H1 (cell line): ENCODE data around the gene SEL1L. TPM values are rescaled to one million over a fixed set of nuclear protein-coding genes. Genes with fewer than 3 reads are reported as not detected.

Source experiments
- CTCF ChIA-PET: fragments of 300-600 bp; sonication (Branson Sonifier 250); formaldehyde crosslinking; loops from one replicate; lab custom pipeline; 2021; ENCODE audit not compliant: partially characterized antibody; lab: Charles Lee
- POLR2A ChIA-PET: fragments of 300-600 bp; sonication (Branson Sonifier 250); formaldehyde crosslinking; loops from one replicate; lab custom pipeline; 2021; ENCODE audit warnings: inconsistent platforms; ENCODE audit not compliant: partially characterized antibody; lab: Charles Lee
- DNase-seq, 2 experiments: peaks; one replicate each; pipeline versions ENCODE4 v3.0.0 to v3.0.0-alpha.2; 2010 to 2022; ENCODE audit warnings: low spot score in 2 of 2, low read depth in 1 of 2, mixed read lengths in 1 of 2
- FAIRE-seq: peaks from 2 replicates; lab custom pipeline; 2011; peaks lifted over from hg19 to GRCh38; lab: Jason Lieb, UNC
- H2AFZ ChIP-seq: 2 replicates; pipeline ENCODE4 v1.8.1; 2012; ENCODE audit warnings: low read length, inconsistent platforms
- H2AK5ac ChIP-seq: 2 replicates; pipeline ENCODE4 v1.6.1; 2013; ENCODE audit warnings: low read depth, low read length
- H2BK120ac ChIP-seq: replicated peaks from 2 replicates; pipeline ENCODE3; 2013; ENCODE audit warnings: low read depth, low read length, inconsistent platforms
- H2BK12ac ChIP-seq: 2 replicates; pipeline ENCODE4 v1.6.1; 2013; ENCODE audit warnings: low read depth, low read length
- H2BK15ac ChIP-seq: 2 replicates; pipeline ENCODE4 v1.6.1; 2013; ENCODE audit warnings: low read length
- H2BK20ac ChIP-seq: 2 replicates; pipeline ENCODE4 v1.6.1; 2013; ENCODE audit warnings: low read length
- H2BK5ac ChIP-seq: 2 replicates; pipeline ENCODE4 v1.6.1; 2013; ENCODE audit warnings: low read depth, low read length
- H3K14ac ChIP-seq: 2 replicates; pipeline ENCODE4 v1.6.1; 2013; ENCODE audit warnings: inconsistent platforms; ENCODE audit not compliant: insufficient read length
- H3K18ac ChIP-seq: 2 replicates; pipeline ENCODE4 v1.6.1; 2013; ENCODE audit warnings: low read length; ENCODE audit errors: extremely low read depth
- H3K23ac ChIP-seq: 2 replicates; pipeline ENCODE4 v1.6.1; 2013; ENCODE audit warnings: inconsistent platforms; ENCODE audit not compliant: insufficient read length
- H3K23me2 ChIP-seq: 2 replicates; pipeline ENCODE4 v1.6.1; 2013; ENCODE audit warnings: low read depth, low read length
- H3K27ac ChIP-seq: 2 replicates; pipeline ENCODE4 v1.6.1; 2011; ENCODE audit warnings: low read depth, low read length, inconsistent platforms
- H3K27me3 ChIP-seq, 4 experiments: replicated peaks in 1 of 4; 1 replicate in 1 of 4; 2 replicates in 3 of 4; pipeline versions ENCODE4 v1.6.1 to v1.8.1; 2011 to 2013; ENCODE audit warnings: low read length in 3 of 4, mild to moderate bottlenecking in 3 of 4, inconsistent platforms in 2 of 4, mixed read lengths in 2 of 4, moderate library complexity in 1 of 4; ENCODE audit not compliant: control insufficient read depth in 3 of 4, insufficient read depth in 3 of 4; ENCODE audit errors: extremely low read depth in 1 of 4
- H3K36me3 ChIP-seq, 4 experiments: 2 replicates each; pipeline versions ENCODE4 v1.6.1 to v1.8.1; 2011 to 2013; ENCODE audit warnings: mild to moderate bottlenecking in 4 of 4, low read length in 3 of 4, moderate library complexity in 2 of 4, control low read depth in 1 of 4, inconsistent platforms in 1 of 4; ENCODE audit not compliant: insufficient read depth in 4 of 4, control insufficient read depth in 2 of 4
- H3K4ac ChIP-seq: replicated peaks from 2 replicates; pipeline ENCODE3; 2013; ENCODE audit warnings: low read length, low read depth, mixed read lengths, inconsistent platforms; ENCODE audit not compliant: insufficient read length
- H3K4me1 ChIP-seq, 4 experiments: replicated peaks in 1 of 4; 1 replicate in 1 of 4; 2 replicates in 3 of 4; pipeline versions ENCODE4 v1.6.1 to v1.8.1; 2011 to 2013; ENCODE audit warnings: low read length in 3 of 4, inconsistent platforms in 2 of 4, mixed read lengths in 1 of 4; ENCODE audit not compliant: insufficient read depth in 4 of 4, control insufficient read depth in 3 of 4
- H3K4me2 ChIP-seq, 2 experiments: 2 replicates each; pipeline versions ENCODE4 v1.6.1 to v1.8.1; 2011 to 2013; ENCODE audit warnings: low read depth in 2 of 2, low read length in 2 of 2, control low read depth in 1 of 2, inconsistent platforms in 1 of 2, mild to moderate bottlenecking in 1 of 2; ENCODE audit not compliant: insufficient read depth in 1 of 2
- H3K4me3 ChIP-seq, 4 experiments: fragments of 200-600, 300-600 bp in 1 of 4; sonication (generic), shearing (Covaris generic), sonication (Bioruptor Twin) in 1 of 4; 2 replicates each; pipeline versions ENCODE4 v1.5.1 to v1.8.1; 2011 to 2016; ENCODE audit warnings: low read length in 4 of 4, low read depth in 3 of 4, control low read depth in 2 of 4, inconsistent platforms in 2 of 4, mild to moderate bottlenecking in 2 of 4, mixed read lengths in 1 of 4, moderate library complexity in 1 of 4; ENCODE audit not compliant: insufficient read depth in 2 of 4; ENCODE audit errors: extremely low read depth in 1 of 4
- H3K56ac ChIP-seq: replicated peaks from 2 replicates; pipeline ENCODE3; 2013; ENCODE audit warnings: low read depth, mild to moderate bottlenecking, mixed read lengths, low read length, inconsistent platforms; ENCODE audit not compliant: insufficient read length
- H3K79me1 ChIP-seq: 2 replicates; pipeline ENCODE4 v1.6.1; 2013; ENCODE audit warnings: low read depth, low read length, control low read depth
- H3K79me2 ChIP-seq, 2 experiments: 2 replicates each; pipeline versions ENCODE4 v1.6.1 to v1.8.1; 2012 to 2013; ENCODE audit warnings: low read length in 2 of 2, mild to moderate bottlenecking in 2 of 2, inconsistent platforms in 1 of 2; ENCODE audit not compliant: insufficient read depth in 2 of 2, control insufficient read depth in 1 of 2
- H3K9ac ChIP-seq, 4 experiments: replicated peaks in 1 of 4; 1 replicate in 1 of 4; 2 replicates in 3 of 4; pipeline versions ENCODE4 v1.6.1 to v1.8.1; 2011 to 2013; ENCODE audit warnings: low read depth in 3 of 4, low read length in 3 of 4, control low read depth in 2 of 4, mild to moderate bottlenecking in 2 of 4, moderate library complexity in 2 of 4, inconsistent platforms in 1 of 4; ENCODE audit errors: extremely low read depth in 1 of 4
- H3K9me3 ChIP-seq, 2 experiments: 2 replicates each; pipeline versions ENCODE4 v1.6.1 to v1.8.1; 2012 to 2013; ENCODE audit warnings: mild to moderate bottlenecking in 2 of 2, moderate library complexity in 2 of 2, control low read depth in 1 of 2, inconsistent platforms in 1 of 2, low read depth in 1 of 2, low read length in 1 of 2, mixed read lengths in 1 of 2; ENCODE audit not compliant: insufficient read depth in 2 of 2
- H4K20me1 ChIP-seq, 2 experiments: replicated peaks in 1 of 2; 2 replicates each; pipeline versions ENCODE3 to v1.8.1; 2011 to 2013; ENCODE audit warnings: inconsistent platforms in 2 of 2, low read length in 2 of 2, mild to moderate bottlenecking in 1 of 2; ENCODE audit not compliant: insufficient read depth in 2 of 2, control insufficient read depth in 1 of 2
- H4K5ac ChIP-seq: 2 replicates; pipeline ENCODE4 v1.6.1; 2013; ENCODE audit warnings: low read length, low read depth, mixed read lengths, inconsistent platforms; ENCODE audit not compliant: insufficient read length
- H4K8ac ChIP-seq: 2 replicates; pipeline ENCODE4 v1.8.0; 2013; ENCODE audit warnings: mild to moderate bottlenecking, moderate library complexity, low read length, inconsistent platforms; ENCODE audit not compliant: insufficient read depth; ENCODE audit errors: extremely low read depth
- H4K91ac ChIP-seq: replicated peaks from 2 replicates; pipeline ENCODE3; 2013; ENCODE audit warnings: low read length, mixed read lengths, inconsistent platforms; ENCODE audit not compliant: insufficient read length
- MAX ChIP-seq: IDR thresholded peaks from 2 replicates; pipeline ENCODE4 v1.6.1; 2012; ENCODE audit warnings: inconsistent platforms
- PHF8 ChIP-seq: fragments of 200-600 bp; sonication (generic); conservative IDR thresholded peaks from 2 replicates; pipeline ENCODE4 v1.7.1; 2012; ENCODE audit warnings: low read depth, mild to moderate bottlenecking, inconsistent platforms, low read length, moderate library complexity
- SIX5 ChIP-seq: IDR thresholded peaks from 2 replicates; pipeline ENCODE4 v1.6.1; 2011; ENCODE audit warnings: mild to moderate bottlenecking, low read depth, low read length
- WGBS, 2 experiments: shearing (Covaris generic) in 1 of 2; methylation state at CpG; one replicate each; pipeline versions ENCODE4 v1.1.6 to v1.1.7; 2013 to 2015; ENCODE audit warnings: low lambda C conversion rate in 2 of 2, mixed read lengths in 2 of 2, inconsistent platforms in 1 of 2, low coverage in 1 of 2, missing lambda C conversion rate in 1 of 2; ENCODE audit not compliant: insufficient replicate concordance in 2 of 2, insufficient coverage in 1 of 2, insufficient read length in 1 of 2; ENCODE audit errors: extremely low coverage in 1 of 2, missing lambda C conversion rate in 1 of 2; 5-methylcytosine and 5-hydroxymethylcytosine counted together
- polyA plus RNA-seq, 7 experiments: library from polyadenylated mRNA; depleted of rRNA in 3 of 7; stranded (reverse) in 5 of 7; unstranded in 2 of 7; fragments of >200 nt in 5 of 7; fragments of 200-250 nt in 2 of 7; gene quantifications; 1 replicate in 5 of 7; 2 replicates in 1 of 7; 4 replicates in 1 of 7; pipeline versions ENCODE4 v1.2.1 to v1.2.3, GENCODE V29; 2011 to 2013; ENCODE audit warnings: missing spikeins in 2 of 7, mixed read lengths in 2 of 7
- total RNA-seq: library from RNA; stranded (reverse); fragmentation: NEBNext Ultra II Directional; extraction: Animal tissue kit (Norgen Biotek cat#: 25700); gene quantifications from 2 replicates; pipeline ENCODE4 v1.2.1, GENCODE V29; 2021

Gene SEL1L
- total and polyA plus RNA-seq, 2 of the 8 experiments (the other 6 are each of a cell fraction or from before 2014, with no cell fraction given), result 4.3 to 34.9 TPM

DNA sequence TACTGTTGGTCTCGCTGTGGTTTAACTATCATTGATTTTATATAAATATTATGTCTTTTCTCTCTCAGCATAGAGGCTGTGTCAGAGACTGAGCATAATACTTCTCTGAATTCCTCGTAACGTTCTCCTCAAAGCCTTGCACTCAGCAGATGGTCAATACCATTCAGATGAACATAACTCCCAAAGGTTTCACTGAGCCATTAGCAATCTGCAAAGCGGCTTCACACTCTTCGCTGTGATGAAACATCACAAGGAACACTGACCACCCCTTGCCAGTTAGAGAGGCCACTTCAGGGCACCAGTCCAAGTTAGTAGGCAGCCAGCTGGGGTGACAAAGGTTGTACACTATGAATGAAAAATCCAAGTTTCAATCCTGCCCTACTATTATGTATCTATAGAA lies 103.4 kb downstream of the SEL1L start:
- no peaks in the 10 kb centered on the region for H3K27me3 ChIP-seq
- H3K9ac ChIP-seq, result no peak overlapping the region
- no peak for FAIRE-seq
- no peak overlapping the region; the same call in 1 of the 2 replicates for H2AK5ac ChIP-seq
- H4K91ac ChIP-seq, result no peak overlapping the region
- peaks cover 0 to 3% (median 2%) of the 10 kb centered on the region in 4 experiments; a peak in 1 of 8 replicates for H3K36me3 ChIP-seq
- H3K79me2 ChIP-seq, result peaks cover 0 to 71% of the 10 kb centered on the region in 2 experiments; a peak in 2 of 4 replicates
- WGBS, 2 experiments, result 91% methylated on average over 5 of the region's 5 CpGs; no CpG with 5 or more reads in 1 of the 2 experiments
- H3K4me2 ChIP-seq, result no peak overlapping the region
- no peak overlapping the region for H3K56ac ChIP-seq
- H4K8ac ChIP-seq, result no peak overlapping the region
- H2BK15ac ChIP-seq, result no peak overlapping the region
- H4K20me1 ChIP-seq, result no peaks in the 10 kb centered on the region
- H3K14ac ChIP-seq, result no peak overlapping the region
- DNase-seq, result no peak
- TF ChIP-seq MAX (no peak), PHF8 (no peak), SIX5 (no peak)
- H4K5ac ChIP-seq, result no peak overlapping the region
- H3K23ac ChIP-seq, result no peak overlapping the region
- H3K4me1 ChIP-seq, result peaks cover 4 to 28% (median 13%) of the 10 kb centered on the region in 4 experiments; a peak in 6 of 7 replicates
- H3K18ac ChIP-seq, result no peak overlapping the region
- no peak overlapping the region for H2BK120ac ChIP-seq
- H3K23me2 ChIP-seq, result peaks cover 2% of the 10 kb centered on the region; the same call in 1 of the 2 replicates
- H3K4me3 ChIP-seq, result no peak overlapping the region
- POLR2A ChIA-PET, result no interaction called here
- H2BK12ac ChIP-seq, result no peak overlapping the region
- no peak overlapping the region for H2AFZ ChIP-seq
- H3K27ac ChIP-seq, result no peak overlapping the region
- H3K9me3 ChIP-seq, result no peaks in the 10 kb centered on the region
- CTCF ChIA-PET, result interaction anchor here (0.9 to 3.4 kb wide), 3 partner anchors 9 to 162 kb away, joined by 3 to 12 read pairs (median 6); no protein-coding TSS in a partner anchor
- H2BK20ac ChIP-seq, result no peak overlapping the region
- H2BK5ac ChIP-seq, result no peak overlapping the region
- peaks cover 9% of the 10 kb centered on the region for H3K79me1 ChIP-seq
- H3K4ac ChIP-seq, result no peak overlapping the region
